ENCODE measurements around the gene COG2.

GRCh38 chr1:230713547-230713914 lies 71.2 kb downstream of the COG2 start:
- TF ChIP-seq CTCF (IDR thresholded peaks at IDR 0.05) (no peak), POLR2AphosphoS5 (IDR thresholded peaks at IDR 0.05) (no peak), POLR2A (IDR thresholded peaks at IDR 0.05) (no peak), EP300 (IDR thresholded peaks at IDR 0.05) (no peak)
